ENCODE results near the gene RABL6. TPM values are rescaled to one million over a fixed set of nuclear protein-coding genes. Genes with fewer than 3 reads are reported as not detected.
"Not testable (repeated sequence)": the region's sequence is repeated elsewhere in the genome, so short reads cannot be mapped to it uniquely, and the experiment has no call there.

RABL6 gene
- polyA plus RNA-seq, 1 experiment, result 35.4 TPM

- ChIA-PET CTCF (interaction anchor here (0.8 to 2.0 kb wide), 18 partner anchors 10 to 193 kb away, joined by 3 to 10 read pairs (median 3); no protein-coding TSS in a partner anchor), POLR2A (interaction anchor here (0.6 to 1.3 kb wide), 5 partner anchors 9 to 143 kb away, joined by 3 to 4 read pairs (median 3); no protein-coding TSS in a partner anchor)
- Histone ChIP-seq H3K27ac (ENCODE audit: low read depth, low read length) (peak within 1 kb of the TSS; percentile 31), H3K4me3 (ENCODE audit: low read depth, low read length) (peak within 1 kb of the TSS; percentile 65), H3K27me3 (ENCODE audit: control insufficient read depth, insufficient read depth, low read length) (peaks cover 21% of the 10 kb centered on the region)
- H3K9me3 ChIP-seq (ENCODE audit: control insufficient read depth, insufficient read depth, low read length), result not testable (repeated sequence)
- DNase-seq (ENCODE audit: low read depth, low spot score), result peak; percentile 49
- TF ChIP-seq CTCF (IDR thresholded peaks at IDR 0.05; ENCODE audit: low read depth, low read length), result peak; percentile 86
These were observed 34.7 kb downstream of the RABL6 start, which contains the start of gene AJM1 for GRCh38 chr9:136842380-136842948. Gene AJM1 (plus strand): TSS chr9:136842478. CDS start chr9:136844415, 1,937 bp downstream.

GRCh38 chr9:136843159-136843800, 35.5 kb downstream of the RABL6 start:
- not testable (repeated sequence) for H3K9me3 ChIP-seq (ENCODE audit: control insufficient read depth, insufficient read depth, low read length); H3K27ac ChIP-seq (ENCODE audit: low read depth, low read length); H3K4me3 ChIP-seq (ENCODE audit: low read depth, low read length); DNase-seq (ENCODE audit: low read depth, low spot score)
- H3K27me3 ChIP-seq (ENCODE audit: control insufficient read depth, insufficient read depth, low read length), result peaks cover 21% of the 10 kb centered on the region
- ChIA-PET POLR2A (interaction anchor here (0.7 kb wide), 2 partner anchors 15 to 115 kb away, joined by 3 read pairs; no protein-coding TSS in a partner anchor), CTCF (interaction anchor here (0.8 to 2.0 kb wide), 6 partner anchors 11 to 192 kb away, joined by 3 to 6 read pairs (median 3); no protein-coding TSS in a partner anchor)

- H3K27ac ChIP-seq (ENCODE audit: low read depth, low read length); H3K9me3 ChIP-seq (ENCODE audit: control insufficient read depth, insufficient read depth, low read length); H3K4me3 ChIP-seq (ENCODE audit: low read depth, low read length); DNase-seq (ENCODE audit: low read depth, low spot score): not testable (repeated sequence)
- peak; percentile 46 for TF ChIP-seq CTCF (IDR thresholded peaks at IDR 0.05; ENCODE audit: low read depth, low read length)
- CTCF ChIA-PET, result interaction anchor here (0.7 kb wide), 1 partner anchor 66 kb away, joined by 3 read pairs; no protein-coding TSS in a partner anchor
- peaks cover 21% of the 10 kb centered on the region for H3K27me3 ChIP-seq (ENCODE audit: control insufficient read depth, insufficient read depth, low read length)
- POLR2A ChIA-PET, result interaction anchor here (0.7 kb wide), 2 partner anchors 14 to 114 kb away, joined by 3 read pairs; no protein-coding TSS in a partner anchor
These were observed 36.3 kb downstream of the RABL6 start for GRCh38 chr9:136843801-136844740.

GRCh38 chr9:136844761-136845464, 37.2 kb downstream of the RABL6 start:
- CTCF ChIA-PET, result interaction anchor here (1.4 kb wide), 1 partner anchor 190 kb away, joined by 4 read pairs; no protein-coding TSS in a partner anchor
- H3K27me3 ChIP-seq (ENCODE audit: control insufficient read depth, insufficient read depth, low read length), result peaks cover 21% of the 10 kb centered on the region
- H3K4me3 ChIP-seq (ENCODE audit: low read depth, low read length), result no peak overlapping the region
- POLR2A ChIA-PET, result no interaction called here
- DNase-seq (ENCODE audit: low read depth, low spot score), result no peak
- TF ChIP-seq CTCF (IDR thresholded peaks at IDR 0.05; ENCODE audit: low read depth, low read length), result no peak
- no peak overlapping the region for H3K27ac ChIP-seq (ENCODE audit: low read depth, low read length)
- peaks cover 9% of the 10 kb centered on the region for H3K9me3 ChIP-seq (ENCODE audit: control insufficient read depth, insufficient read depth, low read length)
